Osteocyte (in vitro differentiated cells): ENCODE data around the gene TNPO3. TPM values are rescaled to one million over a fixed set of nuclear protein-coding genes. Genes with fewer than 3 reads are reported as not detected.

Experiments
- DNase-seq: peaks from one replicate; pipeline ENCODE4 v3.0.0; 2021; ENCODE audit warnings: mixed read lengths; ENCODE audit not compliant: unreplicated experiment; ENCODE audit errors: extremely low spot score
- H3K27ac Mint-ChIP-seq: one replicate; pipeline ENCODE4 v1.8.0; 2021; ENCODE audit warnings: mild to moderate bottlenecking, mixed read lengths; ENCODE audit not compliant: unreplicated experiment
- H3K27me3 Mint-ChIP-seq: one replicate; pipeline ENCODE4 v1.8.0; 2021; ENCODE audit warnings: mixed read lengths; ENCODE audit not compliant: unreplicated experiment
- H3K36me3 Mint-ChIP-seq: one replicate; pipeline ENCODE4 v1.8.0; 2021; ENCODE audit warnings: mixed read lengths; ENCODE audit not compliant: unreplicated experiment
- H3K4me1 Mint-ChIP-seq: one replicate; pipeline ENCODE4 v1.8.0; 2021; ENCODE audit warnings: mixed read lengths; ENCODE audit not compliant: unreplicated experiment
- H3K4me3 Mint-ChIP-seq: one replicate; pipeline ENCODE4 v1.8.0; 2021; ENCODE audit warnings: mild to moderate bottlenecking, moderate library complexity, mixed read lengths; ENCODE audit not compliant: unreplicated experiment
- H3K9me3 Mint-ChIP-seq: one replicate; pipeline ENCODE4 v1.8.0; 2021; ENCODE audit warnings: mixed read lengths; ENCODE audit not compliant: unreplicated experiment
- CTCF ChIP-seq: fragments of 200-600 bp; sonication (generic); IDR thresholded peaks from 2 replicates; pipeline ENCODE4 v1.5.0; 2021; ENCODE audit warnings: antibody characterized with exemption, mild to moderate bottlenecking, moderate library complexity
- total RNA-seq: library from RNA; stranded (reverse); gene quantifications from 2 replicates; pipeline ENCODE4 v1.2.1, GENCODE V29; 2021

The TNPO3 gene
- total RNA-seq, 1 donor from 2014 or later, result 46.0 TPM

- TF ChIP-seq CTCF, result no peak
- DNase-seq, result no peak
- H3K27me3 Mint-ChIP-seq, result no peaks in the 10 kb centered on the region
- peaks cover 6% of the 10 kb centered on the region for H3K4me1 Mint-ChIP-seq
- H3K9me3 Mint-ChIP-seq, result no peaks in the 10 kb centered on the region
- H3K27ac Mint-ChIP-seq, result no peak overlapping the region
- H3K4me3 Mint-ChIP-seq, result no peak overlapping the region
- H3K36me3 Mint-ChIP-seq, result peaks cover 27% of the 10 kb centered on the region
Observed at GRCh38 chr7:129017933-129018538, 36.9 kb downstream of the TNPO3 start.

GRCh38 chr7:129017264-129017663 lies 37.6 kb downstream of the TNPO3 start:
- no peak overlapping the region for H3K4me3 Mint-ChIP-seq
- no peak for TF ChIP-seq CTCF
- no peak overlapping the region for H3K27ac Mint-ChIP-seq
- peaks cover 30% of the 10 kb centered on the region for H3K36me3 Mint-ChIP-seq
- no peak for DNase-seq
- peaks cover 6% of the 10 kb centered on the region for H3K4me1 Mint-ChIP-seq
- H3K9me3 Mint-ChIP-seq, result no peaks in the 10 kb centered on the region
- no peaks in the 10 kb centered on the region for H3K27me3 Mint-ChIP-seq

- Mint-ChIP-seq H3K27ac (no peak overlapping the region), H3K27me3 (no peaks in the 10 kb centered on the region), H3K4me1 (no peaks in the 10 kb centered on the region), H3K9me3 (no peaks in the 10 kb centered on the region), H3K36me3 (peaks cover 36% of the 10 kb centered on the region), H3K4me3 (no peak overlapping the region)
- TF ChIP-seq CTCF, result no peak
- no peak for DNase-seq
Observed at GRCh38 chr7:129014501-129015101, 40.3 kb downstream of the TNPO3 start.

- Mint-ChIP-seq H3K27me3 (no peaks in the 10 kb centered on the region), H3K4me1 (no peaks in the 10 kb centered on the region), H3K36me3 (peaks cover 40% of the 10 kb centered on the region), H3K9me3 (no peaks in the 10 kb centered on the region), H3K27ac (no peak overlapping the region), H3K4me3 (no peak overlapping the region)
- no peak for TF ChIP-seq CTCF
- DNase-seq, result no peak
Observed at GRCh38 chr7:129013048-129013724, 41.7 kb downstream of the TNPO3 start.

GRCh38 chr7:129012641-129013040 lies 42.3 kb downstream of the TNPO3 start:
- H3K27me3 Mint-ChIP-seq, result no peaks in the 10 kb centered on the region
- DNase-seq, result no peak
- H3K36me3 Mint-ChIP-seq, result peaks cover 37% of the 10 kb centered on the region
- no peak for TF ChIP-seq CTCF
- no peak overlapping the region for H3K4me3 Mint-ChIP-seq
- no peaks in the 10 kb centered on the region for H3K9me3 Mint-ChIP-seq
- no peak overlapping the region for H3K27ac Mint-ChIP-seq
- H3K4me1 Mint-ChIP-seq, result no peaks in the 10 kb centered on the region
